NCI-H2081 treated with DMSO at 0.1 percent for 48 hours (cell line): ENCODE data around the gene MAP4K4.
"Not testable (repeated sequence)": the region's sequence is repeated elsewhere in the genome, so short reads cannot be mapped to it uniquely, and the experiment has no call there.

ENCODE experiments used
- DNase-seq: peaks from one replicate; lab custom pipeline; 2025; lab: John Stamatoyannopoulos, UW

Gene MAP4K4

DNA sequence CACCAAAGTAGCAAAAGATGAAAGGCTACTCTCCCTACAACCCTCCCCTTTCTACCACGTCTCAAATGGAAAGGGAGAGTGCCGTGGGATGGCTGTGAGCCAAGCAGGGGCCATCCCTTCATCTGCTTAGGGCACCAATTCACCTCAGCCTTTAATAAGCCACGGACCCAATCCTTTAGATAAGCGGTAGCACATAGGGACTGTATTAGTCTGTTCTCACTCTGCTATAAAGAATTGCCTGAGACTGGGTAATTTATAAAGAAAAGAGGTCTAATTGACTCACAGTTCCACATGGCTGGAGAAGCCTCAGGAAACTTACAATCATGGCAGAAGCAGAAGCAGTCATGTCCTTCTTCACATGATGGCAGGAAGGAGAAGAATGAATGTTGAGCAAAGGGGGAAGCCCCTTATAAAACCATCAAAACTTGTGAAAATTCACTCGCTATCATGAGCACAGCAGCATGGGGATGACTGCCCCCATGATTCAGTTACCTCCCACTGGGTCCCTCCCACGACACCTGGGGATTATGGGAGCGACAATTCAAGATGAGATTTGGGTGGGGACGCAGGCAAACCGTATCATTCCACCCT is 208.3 kb downstream of the MAP4K4 start:
- no peak for DNase-seq

DNA sequence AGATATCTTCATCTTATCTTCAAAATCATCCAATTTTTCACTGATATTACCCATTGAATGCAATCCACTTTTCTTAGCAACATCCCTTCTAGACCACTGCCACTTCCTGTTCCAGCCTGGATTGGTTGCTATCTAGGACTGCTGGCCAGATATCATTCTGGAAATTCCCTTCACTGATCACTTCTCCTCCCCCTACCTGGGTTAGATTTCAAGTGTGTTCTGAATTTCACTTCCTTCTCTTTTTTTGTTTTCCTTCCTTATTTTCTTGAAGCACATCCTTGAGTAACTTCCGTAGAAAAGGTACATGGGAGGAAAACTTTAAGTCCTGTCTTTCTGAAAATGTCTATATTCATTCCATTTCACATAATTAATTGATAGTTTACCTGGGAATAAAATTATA is 212.3 kb downstream of the MAP4K4 start:
- DNase-seq, result no peak

DNA sequence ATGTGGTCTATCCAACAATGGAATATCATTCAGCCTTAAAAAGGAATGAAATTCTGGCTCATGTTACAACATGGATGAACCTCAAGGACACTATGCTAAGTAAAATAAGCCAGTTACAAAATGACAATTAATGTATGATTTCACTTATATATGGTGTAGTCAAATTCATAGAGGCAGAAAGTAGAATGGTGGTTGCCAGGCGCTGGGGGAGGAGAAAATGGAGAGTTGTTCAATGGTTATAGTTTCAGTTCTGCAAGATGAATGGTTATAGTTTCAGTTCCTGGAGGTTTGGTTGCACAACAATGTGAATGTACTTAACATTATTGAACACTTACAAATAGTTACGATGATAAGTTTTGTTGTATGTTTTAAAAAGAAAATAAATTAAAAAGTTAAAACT is 215.0 kb downstream of the MAP4K4 start:
- no peak for DNase-seq

DNA sequence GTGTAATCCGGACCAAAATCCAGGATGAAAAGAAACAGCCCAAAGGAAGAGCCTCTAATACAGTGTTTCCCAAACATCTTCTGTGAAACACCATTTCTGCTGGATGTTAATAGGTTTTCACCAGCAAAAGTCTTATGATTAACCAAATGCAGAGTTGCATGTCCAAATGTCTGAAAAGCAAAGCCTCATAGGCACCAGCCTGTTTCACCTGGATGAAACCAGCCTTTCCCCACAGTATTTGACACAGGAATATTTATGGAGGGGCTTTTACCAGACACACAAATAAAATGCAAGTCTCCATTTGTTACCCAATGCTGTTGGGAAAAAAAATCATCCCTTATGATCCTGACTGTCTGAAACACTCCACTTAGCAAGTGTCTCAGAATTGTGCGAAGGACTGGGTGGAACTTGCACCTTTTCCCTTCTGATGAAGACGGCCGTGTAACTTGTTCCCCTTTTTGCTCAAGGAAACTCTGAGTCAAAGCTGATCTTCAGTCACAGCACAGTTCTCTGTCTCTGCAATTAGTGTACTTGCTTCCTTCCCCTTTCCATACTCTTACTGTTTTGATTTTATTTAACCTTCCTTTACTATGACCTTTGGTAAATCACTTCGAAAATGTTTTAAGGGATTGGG is 223.9 kb downstream of the MAP4K4 start:
- DNase-seq, result no peak

DNA sequence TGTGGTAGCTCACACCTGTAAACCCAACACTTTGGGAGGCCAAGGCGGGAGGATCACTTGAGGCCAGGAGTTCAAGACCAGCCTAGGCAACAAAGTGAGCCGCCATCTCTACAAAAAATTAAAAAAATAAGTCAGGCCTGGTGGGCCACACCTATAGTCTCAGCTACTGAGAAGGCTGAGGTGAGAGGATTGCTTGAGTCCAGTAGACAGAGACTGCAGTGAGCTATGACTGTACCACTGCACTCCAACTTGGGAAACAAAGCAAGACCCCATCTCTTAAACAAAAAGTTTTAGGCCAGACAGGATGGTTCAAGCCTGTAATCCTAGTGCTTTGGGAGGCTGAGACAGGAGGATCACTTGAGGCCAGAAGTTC is 224.4 kb downstream of the MAP4K4 start:
- DNase-seq, result no peak

DNA sequence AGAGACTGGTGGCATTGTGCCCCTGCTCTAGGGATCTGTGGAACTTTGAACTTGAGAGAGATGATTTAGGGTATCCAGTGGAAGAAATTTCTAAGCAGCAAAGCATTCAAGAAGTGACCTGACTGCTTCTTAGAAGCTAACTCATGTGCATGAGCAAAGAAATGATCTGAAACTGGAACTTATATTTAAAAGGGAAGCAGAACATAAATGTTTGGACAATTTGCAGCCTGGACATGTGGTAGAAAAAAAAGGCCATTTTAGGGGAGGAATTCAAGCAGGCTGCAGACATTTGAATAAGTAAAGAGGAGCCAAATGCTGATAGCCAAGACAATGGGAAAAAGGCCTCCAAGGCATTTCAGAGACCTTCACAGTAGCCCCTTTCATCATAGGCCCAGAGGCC is 226.8 kb downstream of the MAP4K4 start:
- DNase-seq, result not testable (repeated sequence)

DNA sequence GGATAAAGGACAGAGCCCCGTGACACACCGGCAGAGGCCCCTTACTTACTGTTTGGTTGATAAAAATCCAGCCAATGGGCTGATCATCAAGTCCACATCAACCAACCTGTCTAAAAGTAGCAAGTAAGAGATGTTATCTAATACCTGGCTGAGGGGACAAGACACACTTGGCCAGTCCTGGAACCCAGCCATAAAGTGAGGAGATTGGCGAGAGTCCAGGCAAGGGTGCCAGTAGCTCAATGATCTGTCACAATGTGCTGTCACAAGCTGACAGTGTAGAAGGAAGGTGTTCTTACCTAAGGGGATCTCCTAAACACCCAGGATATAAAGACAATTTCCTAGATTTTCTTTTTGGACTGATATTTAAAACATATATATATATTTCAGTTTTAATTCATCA is 232.5 kb downstream of the MAP4K4 start:
- no peak for DNase-seq

DNA sequence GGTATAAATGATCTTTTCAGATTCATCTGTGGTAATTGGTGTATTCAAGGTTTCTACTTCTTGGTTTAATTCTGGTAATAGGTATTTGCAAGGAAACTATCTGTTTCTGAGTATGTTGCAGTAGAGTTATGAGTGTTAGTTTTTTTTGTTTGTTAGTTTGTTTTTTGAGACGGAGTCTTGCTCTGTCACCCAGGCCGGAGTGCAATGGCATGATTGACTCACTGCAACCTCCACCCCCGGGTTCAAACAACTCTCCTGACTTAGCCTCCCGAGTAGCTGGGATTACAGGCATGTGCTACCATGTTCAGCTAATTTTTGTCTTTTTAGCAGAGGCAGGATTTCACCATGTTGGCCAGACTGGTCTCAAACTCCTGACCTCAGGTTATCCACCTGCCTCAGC is 233.3 kb downstream of the MAP4K4 start:
- DNase-seq, result no peak

DNA sequence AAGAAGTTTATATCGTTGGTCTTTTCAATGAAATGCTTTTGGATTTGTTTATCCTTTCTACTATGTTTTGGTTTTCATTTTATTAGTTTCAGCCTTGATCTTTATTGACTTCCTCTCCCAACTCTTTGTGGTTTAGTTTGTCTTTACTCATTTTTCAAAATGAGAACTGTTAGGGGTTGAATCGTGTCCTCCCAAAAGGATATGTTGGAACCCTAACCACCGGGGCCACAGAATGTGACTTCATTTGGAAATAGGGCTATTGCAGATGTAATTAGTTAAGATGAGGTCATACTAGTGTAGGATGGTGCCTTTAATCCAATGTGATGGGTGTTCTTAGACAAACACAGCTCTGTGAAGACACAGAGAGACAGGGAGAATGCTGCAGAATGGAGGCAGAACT is 233.9 kb downstream of the MAP4K4 start:
- no peak for DNase-seq

DNA sequence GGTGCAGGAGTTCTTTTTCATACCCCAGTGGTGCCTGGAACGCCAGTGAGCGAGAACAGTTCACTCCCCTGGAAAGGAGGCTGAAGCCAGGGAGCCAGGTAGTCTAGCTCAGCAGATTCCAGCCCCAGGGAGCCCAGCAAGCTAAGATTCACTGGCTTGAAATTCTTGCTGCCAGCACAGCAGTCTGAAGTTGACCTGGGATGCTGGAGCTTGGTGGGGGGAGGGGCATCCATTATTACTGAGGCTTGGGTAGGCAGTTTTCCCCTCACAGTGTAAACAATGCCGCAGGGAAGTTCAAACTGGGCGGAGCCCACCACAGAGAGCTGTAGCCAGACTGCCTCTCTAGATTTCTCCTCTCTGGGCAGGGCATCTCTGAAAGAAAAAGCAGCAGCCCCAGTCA is 238.3 kb downstream of the MAP4K4 start:
- DNase-seq, result not testable (repeated sequence)

DNA sequence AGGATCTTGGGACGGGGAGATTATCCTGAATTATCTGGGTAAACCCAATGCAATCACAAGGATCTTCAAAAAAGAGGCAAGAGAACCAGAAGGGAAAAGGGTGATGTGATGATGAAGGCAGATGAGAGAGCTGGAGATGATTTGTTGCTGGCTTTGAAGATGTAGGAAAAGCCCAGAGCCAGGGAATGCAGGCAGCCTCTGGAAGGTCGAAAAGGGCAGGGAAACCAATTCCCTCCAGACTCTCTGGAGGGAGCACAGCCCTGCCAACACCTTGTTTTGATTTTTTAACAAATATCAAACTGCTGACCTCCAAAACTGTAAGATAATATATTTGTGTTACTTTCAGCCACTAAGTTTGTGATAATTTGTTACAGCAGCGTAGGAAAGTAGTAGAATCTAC is 245.3 kb downstream of the MAP4K4 start:
- DNase-seq, result no peak
